AG09309 (cell line): Measurements from ENCODE around the gene GPATCH2.
"Not testable (repeated sequence)": the region's sequence is repeated elsewhere in the genome, so short reads cannot be mapped to it uniquely, and the experiment has no call there.

Experiments used
- DNase-seq: peaks from one replicate; pipeline ENCODE4 v3.0.0-alpha.2; 2010; ENCODE audit warnings: low read depth
- H3K4me3 ChIP-seq: 2 replicates; pipeline ENCODE4 v1.5.1; 2011; ENCODE audit warnings: mild to moderate bottlenecking, low read depth, low read length, moderate library complexity; ENCODE audit not compliant: control insufficient read depth
- TF ChIP-seq, protein P1 (sequence below): IDR thresholded peaks from 2 replicates; pipeline ENCODE4 v1.5.1; 2011; ENCODE audit warnings: mild to moderate bottlenecking, low read depth, low read length, inconsistent platforms; ENCODE audit not compliant: insufficient read depth, control insufficient read depth; ENCODE audit errors: missing control alignments

GPATCH2 gene

DNA sequence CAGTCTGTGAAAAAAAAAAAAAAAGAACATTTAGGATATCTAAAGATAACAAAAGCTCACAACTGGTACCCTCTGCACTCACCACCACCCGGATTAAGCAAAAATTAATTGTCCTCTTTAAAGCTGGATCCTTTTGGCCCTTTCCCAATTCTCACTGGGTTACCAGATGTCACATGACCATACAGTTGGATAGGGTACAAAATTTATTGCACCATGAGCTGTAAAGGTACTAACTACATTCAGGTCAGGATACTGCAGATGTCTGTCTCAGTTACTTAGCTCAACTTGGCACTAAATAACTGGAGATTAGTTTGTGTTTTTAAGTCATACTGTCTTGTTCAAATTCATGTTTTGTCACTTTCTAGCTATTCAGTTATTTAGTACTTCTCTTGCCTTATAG lies 96.3 kb downstream of the GPATCH2 start:
- no peak overlapping the region for H3K4me3 ChIP-seq
- TF ChIP-seq, protein P1, sequence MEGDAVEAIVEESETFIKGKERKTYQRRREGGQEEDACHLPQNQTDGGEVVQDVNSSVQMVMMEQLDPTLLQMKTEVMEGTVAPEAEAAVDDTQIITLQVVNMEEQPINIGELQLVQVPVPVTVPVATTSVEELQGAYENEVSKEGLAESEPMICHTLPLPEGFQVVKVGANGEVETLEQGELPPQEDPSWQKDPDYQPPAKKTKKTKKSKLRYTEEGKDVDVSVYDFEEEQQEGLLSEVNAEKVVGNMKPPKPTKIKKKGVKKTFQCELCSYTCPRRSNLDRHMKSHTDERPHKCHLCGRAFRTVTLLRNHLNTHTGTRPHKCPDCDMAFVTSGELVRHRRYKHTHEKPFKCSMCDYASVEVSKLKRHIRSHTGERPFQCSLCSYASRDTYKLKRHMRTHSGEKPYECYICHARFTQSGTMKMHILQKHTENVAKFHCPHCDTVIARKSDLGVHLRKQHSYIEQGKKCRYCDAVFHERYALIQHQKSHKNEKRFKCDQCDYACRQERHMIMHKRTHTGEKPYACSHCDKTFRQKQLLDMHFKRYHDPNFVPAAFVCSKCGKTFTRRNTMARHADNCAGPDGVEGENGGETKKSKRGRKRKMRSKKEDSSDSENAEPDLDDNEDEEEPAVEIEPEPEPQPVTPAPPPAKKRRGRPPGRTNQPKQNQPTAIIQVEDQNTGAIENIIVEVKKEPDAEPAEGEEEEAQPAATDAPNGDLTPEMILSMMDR: no peak
- no peak for DNase-seq

DNA sequence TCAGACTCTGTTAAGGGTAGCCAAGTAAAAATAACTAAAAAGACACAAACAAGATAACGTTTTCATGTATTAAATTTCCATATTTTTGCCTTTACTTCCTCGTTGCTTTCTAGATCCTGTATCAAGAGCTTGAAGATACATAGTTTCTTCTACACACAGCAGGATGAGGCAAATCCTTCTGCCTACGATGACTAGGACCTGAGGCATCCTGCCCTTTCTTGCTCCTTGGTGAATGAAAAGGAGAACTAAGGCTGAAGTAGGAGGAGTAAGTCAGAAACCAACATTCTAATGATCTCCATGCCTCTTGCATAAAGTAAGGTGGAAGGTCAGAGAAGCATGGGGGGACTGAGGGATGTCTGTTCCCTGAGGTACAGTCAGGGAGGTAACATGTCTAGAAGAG lies 102.6 kb downstream of the GPATCH2 start:
- no peak for DNase-seq
- TF ChIP-seq, protein P1: no peak
- H3K4me3 ChIP-seq: no peak overlapping the region

DNA sequence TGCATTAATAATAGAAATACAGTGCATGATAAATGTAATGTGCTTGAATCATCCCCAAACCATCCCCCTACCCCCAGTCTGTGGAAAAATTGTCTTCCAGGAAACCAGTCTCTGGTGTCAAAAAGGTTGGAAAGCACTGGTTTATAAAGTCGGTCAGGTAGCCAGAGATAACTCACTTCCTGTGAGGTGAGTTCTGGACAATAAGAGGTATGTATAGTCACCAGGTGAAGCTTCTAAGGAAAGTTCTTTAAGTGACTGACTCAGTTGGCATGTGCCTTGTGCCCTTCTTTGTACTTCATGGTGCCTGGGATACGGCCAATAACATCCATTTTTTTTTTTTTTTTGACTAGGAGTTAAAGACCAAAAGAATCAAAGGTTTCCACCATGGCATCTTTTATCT lies 103.7 kb downstream of the GPATCH2 start:
- TF ChIP-seq, protein P1: no peak

DNA sequence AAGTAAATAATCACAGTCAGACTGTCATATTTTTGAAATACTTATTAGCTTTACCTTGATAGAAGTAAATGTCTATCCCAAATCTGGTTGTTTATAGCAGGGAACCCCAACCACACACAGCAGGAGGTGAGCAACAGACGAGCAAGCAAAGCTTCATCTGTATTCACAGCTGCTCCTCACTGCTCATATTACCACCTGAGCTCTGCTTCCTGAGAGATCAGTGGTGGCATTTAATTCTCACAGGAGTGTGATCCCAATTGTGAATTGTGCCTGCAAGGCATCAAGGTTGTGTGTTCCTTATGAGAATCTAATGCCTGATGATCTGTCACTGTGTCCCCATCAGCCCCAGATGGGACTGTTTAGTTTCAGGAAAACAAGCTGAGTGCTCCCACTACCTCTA lies 104.3 kb downstream of the GPATCH2 start:
- no peak for DNase-seq
- no peak overlapping the region for H3K4me3 ChIP-seq

More for the DNA sequence above, 103.7 kb downstream of the GPATCH2 start:
- no peak for DNase-seq
- H3K4me3 ChIP-seq: no peak overlapping the region

DNA sequence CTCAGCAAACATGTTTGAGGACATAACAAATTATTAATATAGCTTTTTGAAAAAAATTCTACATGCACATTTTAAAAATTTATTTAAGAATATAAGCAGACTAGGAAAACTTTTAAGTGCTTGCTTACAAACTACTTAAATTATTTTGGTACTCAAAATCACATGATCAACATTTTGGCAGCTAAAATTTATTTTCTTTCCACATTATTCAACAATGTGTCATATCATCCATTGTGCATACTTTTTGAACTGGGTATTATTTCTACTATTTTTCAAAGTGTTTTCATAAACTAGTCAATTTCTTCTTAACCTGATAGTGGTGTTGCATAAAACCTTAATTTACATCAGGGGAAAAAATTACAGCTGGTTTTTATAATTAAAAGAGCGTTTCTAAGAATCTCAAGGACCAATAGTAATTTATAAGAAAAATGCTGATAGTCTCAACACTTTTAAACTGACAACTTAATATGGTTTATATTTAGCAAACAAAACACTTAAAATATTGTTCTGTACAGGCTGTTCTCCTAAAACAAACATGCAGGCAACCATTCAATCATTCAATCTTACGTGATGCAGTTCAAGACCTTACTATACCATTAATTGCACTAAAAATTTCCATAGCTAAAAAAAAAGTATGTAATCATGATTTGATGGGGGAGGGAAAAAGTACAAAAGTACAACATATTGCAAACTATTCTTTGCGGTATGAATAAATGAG lies 105.0 kb downstream of the GPATCH2 start:
- TF ChIP-seq, protein P1: no peak
- no peak overlapping the region for H3K4me3 ChIP-seq
- DNase-seq: no peak

More for the DNA sequence above, 104.3 kb downstream of the GPATCH2 start:
- TF ChIP-seq, protein P1: no peak

DNA sequence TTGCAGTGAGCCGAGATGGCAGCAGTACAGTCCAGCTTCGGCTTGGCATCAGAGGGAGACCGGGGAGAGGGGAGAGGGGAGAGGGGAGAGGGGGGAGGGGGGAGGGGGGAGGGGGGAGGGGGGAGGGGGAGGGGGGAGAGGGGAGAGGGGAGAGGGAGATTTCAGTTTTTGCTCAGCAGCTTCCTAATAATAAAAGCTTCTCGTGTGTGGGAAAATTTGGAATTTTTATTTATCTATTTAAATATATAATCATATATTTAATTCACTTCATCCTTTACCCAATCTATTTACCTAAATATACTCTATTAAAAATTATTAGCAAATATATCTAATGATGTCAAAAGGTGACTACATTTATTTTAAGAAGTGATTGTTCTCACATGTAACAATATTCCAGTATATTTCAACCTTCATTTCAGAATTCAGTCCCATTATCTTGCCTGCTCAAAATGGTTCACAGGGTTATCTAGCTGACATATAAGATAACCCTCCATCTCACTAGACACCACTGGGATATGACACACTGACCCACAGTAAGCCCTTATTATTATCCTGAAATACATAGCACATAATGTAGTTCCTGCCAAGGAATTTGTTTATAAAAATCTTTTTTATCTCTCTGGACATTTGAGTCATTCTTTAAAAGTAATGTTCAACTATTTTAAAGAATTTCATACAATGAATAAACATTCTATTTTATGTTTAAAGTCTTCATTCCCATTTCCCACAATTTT lies 105.9 kb downstream of the GPATCH2 start:
- TF ChIP-seq, protein P1: no peak
- H3K4me3 ChIP-seq: no peak overlapping the region
- DNase-seq: no peak

DNA sequence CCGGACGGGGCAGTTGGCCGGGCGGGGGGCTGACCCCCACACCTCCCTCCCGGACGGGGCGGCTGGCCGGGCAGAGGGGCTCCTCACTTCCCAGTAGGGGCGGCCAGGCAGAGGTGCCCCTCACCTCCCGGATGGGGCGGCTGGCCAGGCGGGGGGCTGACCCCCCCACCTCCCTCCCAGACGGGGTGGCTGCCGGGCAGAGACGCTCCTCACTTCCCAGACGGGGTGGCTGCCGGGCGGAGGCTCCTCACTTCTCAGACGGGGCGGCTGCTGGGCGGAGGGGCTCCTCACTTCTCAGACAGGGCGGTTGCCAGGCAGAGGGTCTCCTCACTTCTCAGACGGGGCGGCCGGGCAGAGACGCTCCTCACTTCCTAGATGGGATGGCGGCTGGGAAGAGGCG lies 107.0 kb downstream of the GPATCH2 start:
- not testable (repeated sequence) for H3K4me3 ChIP-seq, DNase-seq
